Muscle of leg (tissue), 16 donors: ENCODE results near the gene HSF2BP. TPM values are rescaled to one million over a fixed set of nuclear protein-coding genes. Genes with fewer than 3 reads are reported as not detected.
"Not testable (repeated sequence)": the region's sequence is repeated elsewhere in the genome, so short reads cannot be mapped to it uniquely, and the experiment has no call there.

Source experiments
- DNase-seq: peaks from one replicate; pipeline ENCODE4 v3.0.0; 2013
- H3K27ac ChIP-seq: one replicate; pipeline ENCODE4 v1.5.1; 2013; ENCODE audit warnings: mild to moderate bottlenecking, low read length, control low read depth
- H3K27me3 ChIP-seq: one replicate; pipeline ENCODE4 v1.6.1; 2013; ENCODE audit warnings: low read length; ENCODE audit not compliant: control insufficient read depth, insufficient read depth
- H3K36me3 ChIP-seq: one replicate; pipeline ENCODE4 v1.6.1; 2013; ENCODE audit warnings: low read length; ENCODE audit not compliant: control insufficient read depth, insufficient read depth
- H3K4me1 ChIP-seq: one replicate; pipeline ENCODE4 v1.6.1; 2013; ENCODE audit warnings: low read length; ENCODE audit not compliant: control insufficient read depth, insufficient read depth
- H3K4me3 ChIP-seq: one replicate; pipeline ENCODE4 v1.5.1; 2013; ENCODE audit warnings: low read length, control low read depth
- H3K9me3 ChIP-seq: replicated peaks from 2 replicates; pipeline ENCODE4 v1.6.1; 2013; ENCODE audit warnings: low read depth, low read length; ENCODE audit not compliant: control insufficient read depth
- WGBS: methylation state at CpG from one replicate; pipeline ENCODE4 v1.1.5; 2013; ENCODE audit warnings: missing lambda C conversion rate; ENCODE audit not compliant: insufficient coverage; 5-methylcytosine and 5-hydroxymethylcytosine counted together
- long read RNA-seq, 11 donors: transcript quantifications; one replicate each; lab custom pipeline, GENCODE V29; 2026
- polyA plus RNA-seq, 8 donors: library from polyadenylated mRNA; unstranded; fragments of 120-200 nt; gene quantifications; one replicate each; pipeline versions ENCODE4 v1.2.1 to v1.2.3, GENCODE V29; 2013; ENCODE audit warnings: inconsistent platforms in 1 of 8, low replicate concordance in 1 of 8; ENCODE audit not compliant: insufficient read length in 8 of 8, insufficient read depth in 1 of 8
- total RNA-seq: library from RNA; stranded (reverse); fragments of 120-200 nt; gene quantifications from one replicate; pipeline ENCODE4 v1.2.4, GENCODE V29; 2013

HSF2BP gene
- total RNA-seq (1.2 TPM), polyA plus RNA-seq (1 to 10 TPM in 2 of 8 donors, under 1 TPM in 6; 0.68 to 1.1 (median 0.88) TPM)
- long read RNA-seq, donor 1 = 0 reads
- long read RNA-seq, donor 2 = 0 reads
- long read RNA-seq, donor 3, partial matches to known transcripts = 64 of 69 reads
- long read RNA-seq, donor 3, other reads (novel, unspliced or antisense) = 5 of 69 reads
- long read RNA-seq, donor 4 = 0 reads
- long read RNA-seq, donor 5 = 0 reads
- long read RNA-seq, donor 6 = 0 reads
- long read RNA-seq, donor 7 = 0 reads
- long read RNA-seq, donor 8 = 0 reads
- long read RNA-seq, donor 9 = 0 reads
- long read RNA-seq, donor 10 = 0 reads
- long read RNA-seq, donor 11 = 0 reads

DNA sequence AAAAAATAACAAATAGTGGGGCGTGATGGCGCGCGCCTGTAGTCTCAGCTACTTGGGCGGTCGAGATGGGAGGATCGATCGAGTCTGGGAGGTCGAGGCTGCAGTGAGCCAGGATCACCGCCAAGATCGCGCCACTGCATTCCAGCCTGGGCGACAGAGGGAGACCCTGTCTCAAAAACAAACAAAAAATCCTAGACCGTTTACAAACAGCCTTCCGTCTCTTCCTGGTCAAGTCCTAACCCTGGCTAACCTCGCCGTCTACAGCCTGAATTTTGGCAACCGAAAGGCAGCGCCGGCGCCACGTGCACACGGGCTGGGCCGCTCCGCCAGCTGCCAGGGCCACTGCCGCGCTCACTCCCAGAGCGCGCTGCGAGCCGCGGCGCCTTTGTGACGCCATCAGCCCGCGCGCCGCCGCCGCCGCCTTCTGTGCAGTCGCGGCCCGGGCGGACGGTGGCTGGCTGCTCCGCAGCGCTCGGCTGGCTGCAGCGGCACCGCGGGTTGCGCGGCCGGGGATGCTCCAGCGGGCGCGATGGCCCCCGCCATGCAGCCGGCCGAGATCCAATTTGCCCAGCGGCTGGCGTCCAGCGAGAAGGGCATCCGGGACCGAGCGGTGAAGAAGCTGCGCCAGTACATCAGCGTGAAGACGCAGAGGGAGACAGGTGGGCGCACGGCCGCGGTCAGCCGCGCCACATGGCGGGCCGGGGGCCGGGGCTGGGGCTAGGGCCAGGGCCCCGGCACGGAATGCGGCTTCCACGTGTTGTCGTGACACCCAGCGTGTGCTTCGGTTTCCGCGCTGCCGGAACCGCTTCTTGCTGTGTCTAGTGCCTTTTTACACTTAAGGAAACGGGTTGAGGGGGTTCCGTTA lies at the start of gene HSF2BP, which contains the start of gene RRP1B:
TSS of gene HSF2BP (minus strand) at position 353 of the 865 bp plus-strand sequence. CDS start 1,392 bp downstream, outside the sequence.
TSS of gene RRP1B (plus strand) at position 425 of the 865 bp plus-strand sequence. CDS start at position 530, 105 bp downstream.
- DNase-seq = peak; percentile 94

GRCh38 chr21:43708745-43709381 lies 49.6 kb upstream of the HSF2BP start:
- no peak overlapping the region for H3K27ac ChIP-seq
- no peak overlapping the region for H3K4me3 ChIP-seq
- no peaks in the 10 kb centered on the region for H3K36me3 ChIP-seq
- no peak for DNase-seq
- peaks cover 6% of the 10 kb centered on the region for H3K4me1 ChIP-seq
- H3K27me3 ChIP-seq = no peaks in the 10 kb centered on the region
- WGBS = 93% methylated on average over 13 of the region's 13 CpGs
- H3K9me3 ChIP-seq = no peaks in the 10 kb centered on the region

More for the DNA sequence above, at the start of gene HSF2BP, which contains the start of gene RRP1B:
- Histone ChIP-seq H3K27me3 (no peaks in the 10 kb centered on the region), H3K4me3 (peak within 1 kb of the TSS; percentile 82), H3K9me3 (no peaks in the 10 kb centered on the region), H3K36me3 (peaks cover 19% of the 10 kb centered on the region), H3K4me1 (peaks cover 18% of the 10 kb centered on the region), H3K27ac (peak within 1 kb of the TSS; percentile 93)
- WGBS = 5% methylated on average over 92 of the region's 92 CpGs

DNA sequence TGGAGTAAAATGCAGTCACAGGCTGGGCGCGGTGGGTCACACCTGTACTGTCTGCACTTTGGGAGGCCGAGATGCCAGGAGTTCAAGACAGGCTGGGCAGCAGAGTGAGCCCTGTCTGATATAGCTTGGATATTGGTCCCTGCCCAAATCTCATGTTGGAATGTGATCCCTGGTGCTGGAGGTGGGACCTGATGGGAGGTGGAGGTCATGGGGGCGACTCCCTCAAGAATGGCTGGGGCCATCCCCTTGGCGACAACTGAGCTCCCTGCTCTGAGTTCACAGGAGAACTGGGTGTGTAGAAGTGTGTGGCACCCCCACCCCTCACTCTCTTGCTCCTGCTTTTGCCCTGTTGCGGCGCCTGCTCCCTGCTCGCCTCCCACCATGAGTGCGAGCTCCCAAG lies 48.2 kb upstream of the HSF2BP start:
- 80% methylated on average over 7 of the region's 9 CpGs for WGBS

GRCh38 chr21:43703035-43703880 lies 44.0 kb upstream of the HSF2BP start:
- Histone ChIP-seq H3K36me3 (no peaks in the 10 kb centered on the region), H3K27ac (peak overlapping the region; percentile 75), H3K4me1 (peaks cover 32% of the 10 kb centered on the region), H3K9me3 (no peaks in the 10 kb centered on the region), H3K27me3 (peaks cover 5% of the 10 kb centered on the region), H3K4me3 (no peak overlapping the region)
- 24% methylated on average over 24 of the region's 29 CpGs for WGBS
- peak; percentile 50 for DNase-seq

More for the DNA sequence above, 48.2 kb upstream of the HSF2BP start:
- no peaks in the 10 kb centered on the region for H3K36me3 ChIP-seq
- no peak overlapping the region for H3K4me3 ChIP-seq
- no peak overlapping the region for H3K27ac ChIP-seq
- peaks cover 17% of the 10 kb centered on the region for H3K4me1 ChIP-seq
- peaks cover 2% of the 10 kb centered on the region for H3K27me3 ChIP-seq
- H3K9me3 ChIP-seq = no peaks in the 10 kb centered on the region
- DNase-seq = no peak

DNA sequence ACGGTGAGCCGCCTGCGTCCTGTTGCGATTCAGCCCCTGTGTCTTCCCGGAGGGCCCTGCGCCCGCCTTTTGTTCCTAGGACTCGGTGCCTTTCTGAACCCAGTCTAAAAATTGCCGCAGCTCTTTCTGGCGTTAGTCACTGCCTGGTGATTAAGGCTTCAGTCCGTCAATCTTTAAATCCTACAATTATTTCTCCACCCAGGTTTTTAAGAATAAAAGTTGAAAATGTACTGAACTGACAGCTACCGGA lies 43.4 kb upstream of the HSF2BP start:
- DNase-seq = no peak
- WGBS = 42% methylated on average over 4 of the region's 12 CpGs
- H3K9me3 ChIP-seq = no peaks in the 10 kb centered on the region
- H3K4me3 ChIP-seq = no peak overlapping the region
- peak overlapping the region; percentile 75 for H3K27ac ChIP-seq
- peaks cover 32% of the 10 kb centered on the region for H3K4me1 ChIP-seq
- no peaks in the 10 kb centered on the region for H3K36me3 ChIP-seq
- H3K27me3 ChIP-seq = peaks cover 5% of the 10 kb centered on the region

DNA sequence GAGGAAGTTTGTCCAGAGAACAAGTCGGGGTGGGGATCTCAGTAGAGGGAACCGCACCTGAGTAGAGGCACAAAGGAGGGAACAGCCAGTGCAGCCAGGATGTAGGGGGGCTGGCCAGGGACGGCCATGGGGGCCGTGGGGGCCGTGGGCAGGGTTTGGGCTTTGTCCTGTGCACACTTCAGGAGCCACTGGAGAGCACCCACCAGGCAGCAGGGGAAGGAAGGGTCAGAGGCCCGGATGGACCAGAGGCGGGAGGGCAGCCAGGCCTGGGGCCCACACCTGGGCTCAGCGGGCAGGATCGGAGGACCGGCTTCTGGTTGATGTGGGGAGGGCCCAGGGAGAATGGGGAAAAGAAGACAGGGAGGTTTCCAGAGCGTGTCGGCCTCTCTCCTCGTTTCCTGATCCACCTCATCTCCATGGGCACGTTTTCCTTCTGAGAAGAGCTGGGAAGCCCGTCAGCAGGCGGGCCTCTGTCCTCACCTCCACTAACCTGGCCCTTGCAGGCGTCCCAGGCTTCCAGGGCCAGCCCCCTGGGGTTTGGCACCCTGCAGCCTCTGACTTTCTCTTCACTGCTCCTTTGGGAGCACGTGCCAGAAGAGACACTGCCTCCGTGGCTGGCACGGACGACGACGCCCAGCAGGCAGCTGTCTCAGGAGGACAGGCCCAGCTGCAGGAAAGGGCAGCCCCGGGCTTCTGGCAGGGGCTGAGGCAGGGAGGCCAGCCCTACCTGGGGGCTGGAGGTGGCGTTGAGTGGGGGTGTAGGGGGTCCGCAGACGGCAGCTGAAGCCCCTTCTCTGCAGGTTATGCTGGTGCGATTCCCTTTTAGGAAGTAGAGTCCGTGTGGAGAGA lies 42.9 kb upstream of the HSF2BP start:
- H3K27ac ChIP-seq = peak overlapping the region; percentile 75
- no peaks in the 10 kb centered on the region for H3K9me3 ChIP-seq
- peaks cover 5% of the 10 kb centered on the region for H3K27me3 ChIP-seq
- DNase-seq = no peak
- H3K36me3 ChIP-seq = no peaks in the 10 kb centered on the region
- H3K4me3 ChIP-seq = no peak overlapping the region
- WGBS = 48% methylated on average over 25 of the region's 29 CpGs
- H3K4me1 ChIP-seq = peaks cover 32% of the 10 kb centered on the region

DNA sequence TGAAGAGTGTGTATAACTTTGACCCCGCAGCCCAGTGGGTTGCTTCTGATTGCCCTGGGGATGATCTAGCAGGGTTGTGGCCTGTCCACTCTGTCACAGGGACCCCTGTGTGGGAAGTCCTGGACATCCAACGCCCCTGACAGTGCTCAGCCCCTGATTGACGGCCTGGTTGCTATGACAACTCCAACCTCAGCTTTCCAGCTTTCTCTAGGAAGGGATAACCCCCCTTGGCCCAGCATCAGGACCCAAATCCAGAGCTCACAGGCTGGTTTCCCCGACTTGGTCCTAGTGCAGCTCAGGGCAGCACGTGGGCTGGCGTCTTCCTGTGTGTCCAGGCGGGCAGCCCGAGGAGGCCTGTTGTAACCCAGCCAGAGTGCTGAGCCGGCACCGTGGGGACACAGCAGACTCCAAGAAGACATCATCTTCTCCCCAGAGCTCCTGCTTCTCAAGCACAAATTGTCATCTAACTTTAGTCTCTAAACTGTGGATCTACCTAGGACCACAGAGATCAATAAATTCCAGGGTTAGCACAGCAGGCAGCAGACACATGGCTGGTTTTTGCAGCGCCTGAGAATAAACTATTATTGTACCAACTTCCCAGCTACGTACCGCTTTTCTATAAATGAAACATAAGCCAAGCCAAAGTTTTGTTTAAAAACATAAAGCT lies 40.8 kb upstream of the HSF2BP start:
- no peaks in the 10 kb centered on the region for H3K9me3 ChIP-seq
- no peak overlapping the region for H3K27ac ChIP-seq
- peaks cover 32% of the 10 kb centered on the region for H3K4me1 ChIP-seq
- H3K36me3 ChIP-seq = peaks cover 7% of the 10 kb centered on the region
- no peak for DNase-seq
- H3K4me3 ChIP-seq = no peak overlapping the region
- peaks cover 5% of the 10 kb centered on the region for H3K27me3 ChIP-seq
- WGBS = 60% methylated on average over 10 of the region's 13 CpGs

GRCh38 chr21:43699492-43699777 lies 40.1 kb upstream of the HSF2BP start:
- not testable (repeated sequence) for H3K27me3 ChIP-seq, H3K9me3 ChIP-seq, H3K4me3 ChIP-seq, H3K27ac ChIP-seq, DNase-seq
- WGBS = 72% methylated on average over 3 of the region's 5 CpGs
- Histone ChIP-seq H3K36me3 (peaks cover 12% of the 10 kb centered on the region), H3K4me1 (peaks cover 32% of the 10 kb centered on the region)
